Measurements from ENCODE around the gene ARHGAP26. TPM values are rescaled to one million over a fixed set of nuclear protein-coding genes. Genes with fewer than 3 reads are reported as not detected.

The ARHGAP26 gene
- polyA plus RNA-seq, 4 donors = 7.6 to 31.7 (median 11.5) TPM

- H3K36me3 ChIP-seq (ENCODE audit: control insufficient read depth in 3 of 3, insufficient read depth in 2 of 3, low read depth in 1 of 3, low read length in 3 of 3) = peaks cover 0 to 6% (median 0%) of the 10 kb centered on the region in 3 donors
- no peaks in the 10 kb centered on the region for H3K27me3 ChIP-seq (ENCODE audit: control insufficient read depth in 3 of 3, insufficient read depth in 3 of 3, low read length in 3 of 3)
- H3K4me3 ChIP-seq (ENCODE audit: low read depth in 1 of 3, low read length in 3 of 3) = no peak overlapping the region
- H3K4me1 ChIP-seq (ENCODE audit: control insufficient read depth in 3 of 3, insufficient read depth in 2 of 3, low read depth in 1 of 3, low read length in 2 of 3) = peaks cover 4 to 23% (median 10%) of the 10 kb centered on the region in 3 donors
- H3K9me3 ChIP-seq (ENCODE audit: control insufficient read depth in 2 of 2, insufficient read depth in 1 of 2, low read depth in 1 of 2, low read length in 1 of 2) = peaks cover 0 to 4% of the 10 kb centered on the region in 2 donors
- WGBS, 3 donors = 23 to 69% (median 43%) methylated on average over 8 of the region's 8 CpGs
- peak; percentile 91 to 94 for DNase-seq
- H3K27ac ChIP-seq (ENCODE audit: low read depth in 1 of 3, low read length in 2 of 3) = peak overlapping the region in 2 of 3 donors; percentile 38 to 67
- FAIRE-seq = no peak
Measured at GRCh38 chr5:143166661-143167420, 396.7 kb downstream of the ARHGAP26 start.

GRCh38 chr5:143168171-143168741 lies 398.1 kb downstream of the ARHGAP26 start:
- Histone ChIP-seq H3K4me1 (ENCODE audit: control insufficient read depth in 3 of 3, insufficient read depth in 2 of 3, low read depth in 1 of 3, low read length in 2 of 3) (peaks cover 4 to 23% (median 10%) of the 10 kb centered on the region in 3 donors), H3K27ac (ENCODE audit: low read depth in 1 of 3, low read length in 2 of 3) (no peak overlapping the region), H3K9me3 (ENCODE audit: control insufficient read depth in 2 of 2, insufficient read depth in 1 of 2, low read depth in 1 of 2, low read length in 1 of 2) (no peaks in the 10 kb centered on the region), H3K4me3 (ENCODE audit: low read depth in 1 of 3, low read length in 3 of 3) (no peak overlapping the region), H3K27me3 (ENCODE audit: control insufficient read depth in 3 of 3, insufficient read depth in 3 of 3, low read length in 3 of 3) (no peaks in the 10 kb centered on the region), H3K36me3 (ENCODE audit: control insufficient read depth in 3 of 3, insufficient read depth in 2 of 3, low read depth in 1 of 3, low read length in 3 of 3) (peaks cover 0 to 7% (median 1%) of the 10 kb centered on the region in 3 donors)
- FAIRE-seq (no peak), DNase-seq (no peak)
- 67 to 77% (median 77%) methylated on average over 2 of the region's 2 CpGs for WGBS, 3 donors

- WGBS, 3 donors = 68 to 87% (median 79%) methylated on average over 3 of the region's 3 CpGs
- Histone ChIP-seq H3K9me3 (ENCODE audit: control insufficient read depth in 2 of 2, insufficient read depth in 1 of 2, low read depth in 1 of 2, low read length in 1 of 2) (no peaks in the 10 kb centered on the region), H3K27ac (ENCODE audit: low read depth in 1 of 3, low read length in 2 of 3) (no peak overlapping the region), H3K4me3 (ENCODE audit: low read depth in 1 of 3, low read length in 3 of 3) (no peak overlapping the region), H3K4me1 (ENCODE audit: control insufficient read depth in 3 of 3, insufficient read depth in 2 of 3, low read depth in 1 of 3, low read length in 2 of 3) (peaks cover 5 to 23% (median 10%) of the 10 kb centered on the region in 3 donors), H3K27me3 (ENCODE audit: control insufficient read depth in 3 of 3, insufficient read depth in 3 of 3, low read length in 3 of 3) (no peaks in the 10 kb centered on the region), H3K36me3 (ENCODE audit: control insufficient read depth in 3 of 3, insufficient read depth in 2 of 3, low read depth in 1 of 3, low read length in 3 of 3) (peaks cover 0 to 7% (median 2%) of the 10 kb centered on the region in 3 donors)
- DNase-seq (no peak), FAIRE-seq (no peak)
Measured at GRCh38 chr5:143168921-143169810, 399.0 kb downstream of the ARHGAP26 start.

- Histone ChIP-seq H3K36me3 (ENCODE audit: control insufficient read depth in 3 of 3, insufficient read depth in 2 of 3, low read depth in 1 of 3, low read length in 3 of 3) (peaks cover 0 to 7% (median 2%) of the 10 kb centered on the region in 3 donors), H3K4me3 (ENCODE audit: low read depth in 1 of 3, low read length in 3 of 3) (no peak overlapping the region), H3K4me1 (ENCODE audit: control insufficient read depth in 3 of 3, insufficient read depth in 2 of 3, low read depth in 1 of 3, low read length in 2 of 3) (peaks cover 6 to 23% (median 13%) of the 10 kb centered on the region in 3 donors), H3K27ac (ENCODE audit: low read depth in 1 of 3, low read length in 2 of 3) (no peak overlapping the region), H3K27me3 (ENCODE audit: control insufficient read depth in 3 of 3, insufficient read depth in 3 of 3, low read length in 3 of 3) (no peaks in the 10 kb centered on the region), H3K9me3 (ENCODE audit: control insufficient read depth in 2 of 2, insufficient read depth in 1 of 2, low read depth in 1 of 2, low read length in 1 of 2) (no peaks in the 10 kb centered on the region)
- no peak for FAIRE-seq
- 87 to 92% (median 91%) methylated on average over 3 of the region's 3 CpGs for WGBS, 3 donors
- DNase-seq = no peak
Measured at GRCh38 chr5:143170104-143170503, 399.9 kb downstream of the ARHGAP26 start.

GRCh38 chr5:143170977-143171376 lies 400.8 kb downstream of the ARHGAP26 start:
- 91 to 100% (median 98%) methylated on average over 2 of the region's 2 CpGs for WGBS, 3 donors
- H3K9me3 ChIP-seq (ENCODE audit: control insufficient read depth in 2 of 2, insufficient read depth in 1 of 2, low read depth in 1 of 2, low read length in 1 of 2) = no peaks in the 10 kb centered on the region
- H3K4me1 ChIP-seq (ENCODE audit: control insufficient read depth in 3 of 3, insufficient read depth in 2 of 3, low read depth in 1 of 3, low read length in 2 of 3) = peaks cover 6 to 14% (median 13%) of the 10 kb centered on the region in 3 donors
- FAIRE-seq = no peak
- H3K27me3 ChIP-seq (ENCODE audit: control insufficient read depth in 3 of 3, insufficient read depth in 3 of 3, low read length in 3 of 3) = no peaks in the 10 kb centered on the region
- H3K36me3 ChIP-seq (ENCODE audit: control insufficient read depth in 3 of 3, insufficient read depth in 2 of 3, low read depth in 1 of 3, low read length in 3 of 3) = peaks cover 0 to 7% (median 2%) of the 10 kb centered on the region in 3 donors
- H3K27ac ChIP-seq (ENCODE audit: low read depth in 1 of 3, low read length in 2 of 3) = no peak overlapping the region
- no peak for DNase-seq
- H3K4me3 ChIP-seq (ENCODE audit: low read depth in 1 of 3, low read length in 3 of 3) = no peak overlapping the region

GRCh38 chr5:143172739-143173138 lies 402.6 kb downstream of the ARHGAP26 start:
- 94 to 98% (median 96%) methylated on average over 5 of the region's 5 CpGs for WGBS, 3 donors
- no peak overlapping the region for H3K27ac ChIP-seq (ENCODE audit: low read depth in 1 of 3, low read length in 2 of 3)
- FAIRE-seq = no peak

GRCh38 chr5:143173139-143173889 lies 403.1 kb downstream of the ARHGAP26 start:
- Histone ChIP-seq H3K36me3 (ENCODE audit: control insufficient read depth in 3 of 3, insufficient read depth in 2 of 3, low read depth in 1 of 3, low read length in 3 of 3) (peaks cover 0 to 10% (median 2%) of the 10 kb centered on the region in 3 donors), H3K27ac (ENCODE audit: low read depth in 1 of 3, low read length in 2 of 3) (no peak overlapping the region), H3K4me1 (ENCODE audit: control insufficient read depth in 3 of 3, insufficient read depth in 2 of 3, low read depth in 1 of 3, low read length in 2 of 3) (peaks cover 5% of the 10 kb centered on the region in 3 donors), H3K9me3 (ENCODE audit: control insufficient read depth in 2 of 2, insufficient read depth in 1 of 2, low read depth in 1 of 2, low read length in 1 of 2) (no peaks in the 10 kb centered on the region), H3K27me3 (ENCODE audit: control insufficient read depth in 3 of 3, insufficient read depth in 3 of 3, low read length in 3 of 3) (no peaks in the 10 kb centered on the region), H3K4me3 (ENCODE audit: low read depth in 1 of 3, low read length in 3 of 3) (no peak overlapping the region)
- no peak for DNase-seq
- no peak for FAIRE-seq
- WGBS, 3 donors = 86 to 92% (median 90%) methylated on average over 12 of the region's 12 CpGs

More at GRCh38 chr5:143172739-143173138, 402.6 kb downstream of the ARHGAP26 start:
- peaks cover 6 to 8% (median 8%) of the 10 kb centered on the region in 3 donors for H3K4me1 ChIP-seq (ENCODE audit: control insufficient read depth in 3 of 3, insufficient read depth in 2 of 3, low read depth in 1 of 3, low read length in 2 of 3)
- H3K36me3 ChIP-seq (ENCODE audit: control insufficient read depth in 3 of 3, insufficient read depth in 2 of 3, low read depth in 1 of 3, low read length in 3 of 3) = peaks cover 0 to 9% (median 2%) of the 10 kb centered on the region in 3 donors
- no peak overlapping the region for H3K4me3 ChIP-seq (ENCODE audit: low read depth in 1 of 3, low read length in 3 of 3)
- H3K9me3 ChIP-seq (ENCODE audit: control insufficient read depth in 2 of 2, insufficient read depth in 1 of 2, low read depth in 1 of 2, low read length in 1 of 2) = no peaks in the 10 kb centered on the region
- no peaks in the 10 kb centered on the region for H3K27me3 ChIP-seq (ENCODE audit: control insufficient read depth in 3 of 3, insufficient read depth in 3 of 3, low read length in 3 of 3)
- no peak for DNase-seq
